GM18870 (cell line): ENCODE results near the gene DDX24.

Experiments
- ATAC-seq: cut with Tn5 transposase; IDR thresholded peaks from one replicate; pipeline ENCODE4 v1.9.1; 2021; ENCODE audit warnings: moderate library complexity; ENCODE audit not compliant: unreplicated experiment

Gene DDX24

GRCh38 chr14:94115058-94115591, 34.1 kb upstream of the DDX24 start:
- no peak for ATAC-seq

- ATAC-seq = no peak
Measured at GRCh38 chr14:94114589-94115057, 33.6 kb upstream of the DDX24 start.

GRCh38 chr14:94113908-94114588, 33.0 kb upstream of the DDX24 start:
- ATAC-seq = no peak

- no peak for ATAC-seq
Measured at GRCh38 chr14:94113490-94113889, 32.5 kb upstream of the DDX24 start.

GRCh38 chr14:94113073-94113472, 32.1 kb upstream of the DDX24 start:
- ATAC-seq = no peak

- no peak for ATAC-seq
Measured at GRCh38 chr14:94112513-94113063, 31.6 kb upstream of the DDX24 start.

- no peak for ATAC-seq
Measured at GRCh38 chr14:94111276-94112095, 30.5 kb upstream of the DDX24 start.

- no peak for ATAC-seq
Measured at GRCh38 chr14:94110552-94111181, 29.7 kb upstream of the DDX24 start, which contains the start of gene IFI27. Gene IFI27, plus strand, starts transcription at chr14:94110736.

- ATAC-seq = no peak
Measured at GRCh38 chr14:94109915-94110250, 28.9 kb upstream of the DDX24 start.

- ATAC-seq = no peak
Measured at GRCh38 chr14:94104731-94105130, 23.7 kb upstream of the DDX24 start.

- ATAC-seq = no peak
Measured at GRCh38 chr14:94103554-94104150, 22.6 kb upstream of the DDX24 start.

- no peak for ATAC-seq
Measured at GRCh38 chr14:94102768-94103482, 21.9 kb upstream of the DDX24 start.

- ATAC-seq = no peak
Measured at GRCh38 chr14:94101748-94102147, 20.7 kb upstream of the DDX24 start.

GRCh38 chr14:94100847-94101246, 19.8 kb upstream of the DDX24 start:
- ATAC-seq = no peak

GRCh38 chr14:94099006-94099405, 18.0 kb upstream of the DDX24 start:
- no peak for ATAC-seq

- ATAC-seq = no peak
Measured at GRCh38 chr14:94098326-94098992, 17.5 kb upstream of the DDX24 start.

- ATAC-seq = no peak
Measured at GRCh38 chr14:94097091-94097490, 16.1 kb upstream of the DDX24 start.

- no peak for ATAC-seq
Measured at GRCh38 chr14:94093418-94093817, 12.4 kb upstream of the DDX24 start.

- ATAC-seq = no peak
Measured at GRCh38 chr14:94089479-94089878, 8.5 kb upstream of the DDX24 start.

- ATAC-seq = no peak
Measured at GRCh38 chr14:94088516-94088915, 7.5 kb upstream of the DDX24 start.
